GM12801 (cell line): ENCODE data around the gene MACF1.

Experiments
- TF ChIP-seq, protein P1 (sequence below): IDR thresholded peaks from one replicate; pipeline ENCODE4 v1.5.1; 2011; ENCODE audit warnings: control low read depth; ENCODE audit not compliant: insufficient read length; ENCODE audit errors: extremely low read depth

The MACF1 gene

DNA sequence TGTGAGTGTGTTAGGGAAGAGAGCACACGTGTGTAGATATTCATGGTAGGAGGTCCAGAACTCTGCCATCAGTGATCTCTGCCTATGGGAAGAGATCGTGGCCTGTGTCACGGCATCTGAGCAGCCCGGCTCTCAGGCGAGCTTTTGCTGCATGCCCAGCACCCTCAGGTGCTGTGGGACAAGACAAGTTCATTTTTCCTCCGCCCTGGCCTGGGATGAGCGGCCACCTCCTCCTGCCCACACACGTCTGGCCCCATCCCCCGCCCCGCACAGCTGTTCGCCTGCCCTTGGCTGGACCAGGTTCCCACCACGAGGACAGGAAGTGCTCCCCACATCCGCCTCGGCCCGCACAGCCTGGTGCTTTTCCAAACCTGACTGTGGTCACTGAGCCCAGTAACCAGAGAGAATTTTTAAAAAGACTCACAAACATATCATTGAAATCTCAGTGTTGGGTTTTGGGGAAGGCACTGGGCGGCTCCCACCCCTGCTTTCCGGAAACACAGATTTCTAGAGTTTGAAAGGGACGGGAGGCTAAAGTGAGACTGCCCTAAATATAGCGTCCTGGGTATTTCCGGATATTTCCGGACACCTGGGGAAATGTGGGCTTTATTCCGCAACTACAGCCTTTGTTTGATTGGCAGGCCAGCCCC lies 305.0 kb downstream of the MACF1 start:
- TF ChIP-seq, protein P1, sequence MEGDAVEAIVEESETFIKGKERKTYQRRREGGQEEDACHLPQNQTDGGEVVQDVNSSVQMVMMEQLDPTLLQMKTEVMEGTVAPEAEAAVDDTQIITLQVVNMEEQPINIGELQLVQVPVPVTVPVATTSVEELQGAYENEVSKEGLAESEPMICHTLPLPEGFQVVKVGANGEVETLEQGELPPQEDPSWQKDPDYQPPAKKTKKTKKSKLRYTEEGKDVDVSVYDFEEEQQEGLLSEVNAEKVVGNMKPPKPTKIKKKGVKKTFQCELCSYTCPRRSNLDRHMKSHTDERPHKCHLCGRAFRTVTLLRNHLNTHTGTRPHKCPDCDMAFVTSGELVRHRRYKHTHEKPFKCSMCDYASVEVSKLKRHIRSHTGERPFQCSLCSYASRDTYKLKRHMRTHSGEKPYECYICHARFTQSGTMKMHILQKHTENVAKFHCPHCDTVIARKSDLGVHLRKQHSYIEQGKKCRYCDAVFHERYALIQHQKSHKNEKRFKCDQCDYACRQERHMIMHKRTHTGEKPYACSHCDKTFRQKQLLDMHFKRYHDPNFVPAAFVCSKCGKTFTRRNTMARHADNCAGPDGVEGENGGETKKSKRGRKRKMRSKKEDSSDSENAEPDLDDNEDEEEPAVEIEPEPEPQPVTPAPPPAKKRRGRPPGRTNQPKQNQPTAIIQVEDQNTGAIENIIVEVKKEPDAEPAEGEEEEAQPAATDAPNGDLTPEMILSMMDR = no peak

DNA sequence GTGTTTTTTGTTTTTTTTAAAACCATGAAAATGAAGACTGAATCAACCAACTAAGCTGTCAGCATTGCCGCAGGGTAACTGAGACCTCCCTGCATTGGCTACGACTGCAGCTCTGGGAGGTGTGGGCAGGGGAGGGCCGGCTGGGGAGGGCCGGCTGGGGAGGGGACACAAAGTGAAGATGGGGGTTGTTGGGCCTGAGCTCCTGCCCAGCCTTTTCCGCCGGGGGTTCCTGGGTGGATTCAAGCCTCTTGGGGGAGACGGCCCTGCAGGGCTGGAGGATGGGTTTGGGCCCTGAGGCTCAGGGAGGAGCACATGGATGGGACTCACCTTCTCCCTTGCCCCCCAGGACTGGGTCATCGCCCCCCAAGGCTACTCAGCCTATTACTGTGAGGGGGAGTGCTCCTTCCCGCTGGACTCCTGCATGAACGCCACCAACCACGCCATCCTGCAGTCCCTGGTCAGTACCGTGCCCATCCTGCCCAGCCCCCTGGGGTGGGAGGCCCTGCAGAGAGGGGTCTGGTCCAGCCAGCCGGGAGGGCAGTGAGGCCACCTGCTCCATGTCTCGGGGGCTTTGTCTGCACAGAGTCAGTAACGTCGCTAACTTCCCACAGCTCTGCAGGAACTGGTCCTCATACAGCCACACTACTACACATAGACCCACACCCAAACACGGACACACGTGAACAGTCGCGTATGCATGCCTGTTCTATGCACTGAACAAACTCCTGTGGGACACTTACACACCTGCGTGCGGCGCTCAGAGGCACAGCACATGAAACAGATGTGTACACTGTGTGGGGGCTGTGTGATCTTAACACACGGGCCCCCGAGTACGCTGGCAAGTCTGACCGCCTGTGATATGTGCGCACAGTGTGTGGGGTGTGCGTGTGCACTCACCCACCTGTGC lies 318.4 kb downstream of the MACF1 start:
- TF ChIP-seq, protein P1 = no peak

DNA sequence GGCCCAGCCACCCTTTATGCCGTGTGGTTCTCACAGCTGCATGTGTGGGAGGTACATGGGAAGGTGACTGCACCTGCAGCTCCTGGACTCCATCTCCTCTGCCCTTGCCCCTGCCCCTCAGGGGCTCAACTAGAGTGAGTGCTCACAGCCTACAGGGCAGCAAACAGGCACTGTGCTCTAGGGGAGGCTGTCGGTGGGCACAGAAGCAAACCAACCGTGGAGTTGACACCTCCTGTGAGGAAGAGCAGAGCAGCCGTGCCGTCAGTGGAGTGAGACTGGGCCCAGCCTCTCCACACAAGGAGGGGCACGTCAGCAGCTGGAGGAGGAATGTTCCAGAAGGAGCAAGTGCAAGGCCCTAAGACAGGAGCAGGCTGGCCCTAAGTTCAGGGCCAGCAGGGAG lies 319.7 kb downstream of the MACF1 start:
- TF ChIP-seq, protein P1 = no peak

DNA sequence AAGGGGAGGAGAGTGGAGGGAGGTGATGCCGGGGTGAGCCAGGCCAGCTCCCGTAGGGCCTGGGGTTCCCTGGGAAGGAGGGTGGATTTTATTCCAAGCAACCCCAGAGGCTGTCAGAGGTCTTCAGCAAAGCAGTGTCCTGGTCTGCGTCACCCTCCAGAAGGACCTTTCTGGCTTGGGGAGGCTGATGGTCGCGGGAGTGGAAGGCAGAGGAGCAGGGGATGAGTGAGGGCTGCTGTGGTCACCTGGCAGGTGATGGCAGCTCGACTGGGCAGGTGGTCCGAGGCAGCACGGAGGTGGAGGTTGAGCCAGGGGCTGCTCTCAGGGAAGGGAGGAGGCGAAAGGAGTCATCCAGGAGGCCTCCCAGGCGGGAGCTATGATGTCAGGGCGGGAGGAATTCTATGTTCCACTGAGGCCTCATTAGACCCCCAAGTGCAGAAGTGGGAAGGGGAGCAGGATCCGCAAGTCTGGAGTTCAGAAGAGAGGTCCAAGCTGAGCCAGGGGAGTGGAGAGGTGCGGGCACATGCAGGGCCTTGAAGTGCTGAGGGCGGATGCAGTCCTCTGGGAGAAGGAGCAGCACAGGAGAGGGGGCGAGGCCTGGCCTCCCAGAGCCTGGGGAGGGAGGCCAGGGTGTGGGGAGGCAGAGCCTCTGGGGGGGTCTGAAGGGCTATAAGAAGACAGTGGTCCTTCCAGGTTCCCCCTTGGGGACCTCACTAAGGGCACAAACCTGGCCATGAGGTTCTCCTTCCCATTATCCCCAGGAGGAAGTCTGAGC lies 320.3 kb downstream of the MACF1 start:
- TF ChIP-seq, protein P1 = no peak

DNA sequence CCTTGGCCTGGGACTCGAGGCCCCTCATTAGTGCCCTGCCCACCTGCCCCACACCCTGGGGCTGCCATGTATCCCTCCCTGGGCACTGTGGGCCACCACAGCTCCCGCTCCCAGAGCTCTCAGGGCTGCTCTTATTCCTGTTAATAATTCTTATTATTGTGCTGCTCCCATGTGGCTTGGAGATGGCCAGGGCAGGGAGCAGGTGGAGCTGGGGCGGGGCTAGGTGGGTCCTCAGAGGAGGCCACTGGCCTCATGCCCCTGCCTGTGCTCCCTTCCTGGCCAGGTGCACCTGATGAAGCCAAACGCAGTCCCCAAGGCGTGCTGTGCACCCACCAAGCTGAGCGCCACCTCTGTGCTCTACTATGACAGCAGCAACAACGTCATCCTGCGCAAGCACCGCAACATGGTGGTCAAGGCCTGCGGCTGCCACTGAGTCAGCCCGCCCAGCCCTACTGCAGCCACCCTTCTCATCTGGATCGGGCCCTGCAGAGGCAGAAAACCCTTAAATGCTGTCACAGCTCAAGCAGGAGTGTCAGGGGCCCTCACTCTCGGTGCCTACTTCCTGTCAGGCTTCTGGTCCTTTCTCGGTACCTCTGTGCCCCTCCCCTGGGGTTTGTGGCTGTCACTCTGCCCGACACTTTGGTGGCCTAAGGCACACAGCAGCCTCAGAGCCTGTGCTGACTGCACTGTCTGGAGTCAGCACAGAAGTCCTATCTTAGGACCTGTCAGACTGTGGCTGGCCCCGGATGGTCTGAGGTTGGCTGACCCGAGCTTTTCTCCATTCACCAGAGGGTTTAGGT lies 321.1 kb downstream of the MACF1 start:
- TF ChIP-seq, protein P1 = no peak

DNA sequence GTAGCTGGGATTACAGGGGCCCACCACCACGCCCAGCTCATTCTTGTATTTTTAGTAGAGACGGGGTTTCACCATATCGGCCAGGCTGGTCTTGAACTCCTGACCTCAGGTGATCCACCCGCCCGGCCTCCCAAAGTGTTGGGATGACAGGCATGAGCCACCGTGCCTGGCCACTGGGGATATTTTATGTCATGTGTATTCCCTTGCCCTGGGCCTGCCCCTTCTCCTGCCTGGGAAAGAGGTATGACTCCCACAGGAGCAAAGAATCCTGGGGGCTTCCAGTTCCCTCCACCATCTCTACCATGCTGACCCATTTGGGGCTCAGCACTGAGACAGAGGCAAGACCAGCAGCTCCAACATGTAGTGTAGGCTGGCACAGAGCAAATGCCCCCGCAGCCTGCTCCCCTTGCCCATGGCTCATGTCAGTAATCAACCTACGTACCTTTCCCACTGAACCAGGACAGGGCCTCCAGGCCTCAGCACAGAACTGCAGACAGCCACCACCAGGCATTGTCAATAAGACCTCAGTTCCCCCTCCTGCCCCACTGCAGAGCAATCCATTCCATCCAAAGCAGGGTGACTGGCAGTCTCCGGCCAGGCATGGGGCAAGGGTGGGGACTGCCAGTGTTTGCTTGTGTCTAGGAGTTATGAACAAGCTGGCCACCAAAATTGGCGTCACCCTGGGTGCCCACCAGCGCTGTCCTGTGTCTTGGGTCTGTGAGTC lies 322.1 kb downstream of the MACF1 start:
- TF ChIP-seq, protein P1 = no peak
